Smooth muscle cell (in vitro differentiated cells): ENCODE data around the gene PPP1R9B. TPM values are rescaled to one million over a fixed set of nuclear protein-coding genes. Genes with fewer than 3 reads are reported as not detected.

Experiments
- DNase-seq: peaks from one replicate; lab custom pipeline; 2025; ENCODE audit not compliant: unreplicated experiment; lab: John Stamatoyannopoulos, UW
- H2AFZ ChIP-seq: fragments of 200-600 bp; sonication (generic); 2 replicates; pipeline ENCODE4 v1.6.0; 2016; ENCODE audit warnings: antibody characterized with exemption, low read depth, mild to moderate bottlenecking
- H3F3A ChIP-seq: fragments of 200-600 bp; sonication (generic); 2 replicates; pipeline ENCODE4 v1.6.0; 2017; ENCODE audit warnings: antibody characterized with exemption, low read depth
- H3K27ac ChIP-seq: fragments of 200-600 bp; sonication (generic); 2 replicates; pipeline ENCODE4 v1.5.1; 2016; ENCODE audit warnings: low read depth, mild to moderate bottlenecking
- H3K27me3 ChIP-seq: fragments of 200-600 bp; sonication (generic); 2 replicates; pipeline ENCODE4 v1.6.1; 2016; ENCODE audit warnings: low read depth, mild to moderate bottlenecking
- H3K36me3 ChIP-seq: fragments of 200-600 bp; sonication (generic); 2 replicates; pipeline ENCODE4 v1.5.1; 2016; ENCODE audit warnings: low read depth
- H3K4me1 ChIP-seq: fragments of 200-600 bp; sonication (generic); 2 replicates; pipeline ENCODE4 v1.5.1; 2016; ENCODE audit warnings: low read depth
- H3K4me2 ChIP-seq: fragments of 200-600 bp; sonication (generic); 2 replicates; pipeline ENCODE4 v1.6.0; 2016; ENCODE audit warnings: mild to moderate bottlenecking
- H3K4me3 ChIP-seq: fragments of 200-600 bp; sonication (generic); 2 replicates; pipeline ENCODE4 v1.5.1; 2016; ENCODE audit warnings: mild to moderate bottlenecking
- H3K79me2 ChIP-seq: fragments of 200-600 bp; sonication (generic); 2 replicates; pipeline ENCODE4 v1.6.0; 2016; ENCODE audit warnings: low read depth, mild to moderate bottlenecking
- H3K9ac ChIP-seq: fragments of 200-600 bp; sonication (generic); 2 replicates; pipeline ENCODE4 v1.6.0; 2016; ENCODE audit warnings: low read depth
- H3K9me3 ChIP-seq: fragments of 200-600 bp; sonication (generic); replicated peaks from 2 replicates; pipeline ENCODE4 v1.5.1; 2016; ENCODE audit warnings: low read depth
- H4K20me1 ChIP-seq: fragments of 200-600 bp; sonication (generic); 2 replicates; pipeline ENCODE4 v1.6.0; 2016; ENCODE audit warnings: low read depth
- CTCF ChIP-seq: fragments of 200-600 bp; sonication (generic); IDR thresholded peaks from 2 replicates; pipeline ENCODE4 v1.5.1; 2017; ENCODE audit warnings: borderline replicate concordance, mild to moderate bottlenecking, antibody characterized with exemption; ENCODE audit not compliant: insufficient read depth, poor library complexity, severe bottlenecking
- WGBS: methylation state at CpG from one replicate; pipeline ENCODE4 v1.1.7; 2016; ENCODE audit warnings: low lambda C conversion rate; 5-methylcytosine and 5-hydroxymethylcytosine counted together
- polyA plus RNA-seq: library from polyadenylated mRNA; unstranded; fragments of >200 nt; fragmentation: Nextera tagmentation; extraction: Ambion mirVana; gene quantifications from 2 replicates; pipeline ENCODE4 v1.2.1, GENCODE V29; 2016
- total RNA-seq: library from RNA; depleted of rRNA; stranded (reverse); fragments of >200 nt; gene quantifications from 2 replicates; pipeline ENCODE4 v1.2.3, GENCODE V29; 2014

The PPP1R9B gene
- total and polyA plus RNA-seq, 2 experiments from 2014 or later, result 6.7 to 20.8 TPM

- no peak for DNase-seq
- Histone ChIP-seq H3K27ac (no peak overlapping the region), H3K4me3 (no peak overlapping the region), H4K20me1 (no peaks in the 10 kb centered on the region), H3F3A (peaks cover 3% of the 10 kb centered on the region), H3K79me2 (no peaks in the 10 kb centered on the region), H3K27me3 (no peaks in the 10 kb centered on the region), H3K4me1 (peaks cover 14% of the 10 kb centered on the region), H2AFZ (no peak overlapping the region), H3K4me2 (no peak overlapping the region), H3K36me3 (no peaks in the 10 kb centered on the region), H3K9ac (no peak overlapping the region), H3K9me3 (no peaks in the 10 kb centered on the region)
- TF ChIP-seq CTCF, result no peak
- 87% methylated on average over 15 of the region's 15 CpGs for WGBS
Measured at GRCh38 chr17:50102164-50102991, 48.1 kb downstream of the PPP1R9B start.

- H3K36me3 ChIP-seq, result no peaks in the 10 kb centered on the region
- H3K9ac ChIP-seq, result no peak overlapping the region
- peaks cover 14% of the 10 kb centered on the region for H3K4me1 ChIP-seq
- H2AFZ ChIP-seq, result no peak overlapping the region
- WGBS, result 51% methylated on average over 14 of the region's 17 CpGs
- DNase-seq, result no peak
- no peaks in the 10 kb centered on the region for H3K27me3 ChIP-seq
- H4K20me1 ChIP-seq, result no peaks in the 10 kb centered on the region
- H3F3A ChIP-seq, result peaks cover 3% of the 10 kb centered on the region
- TF ChIP-seq CTCF, result no peak
- H3K4me3 ChIP-seq, result no peak overlapping the region
- no peaks in the 10 kb centered on the region for H3K79me2 ChIP-seq
- peak overlapping the region; percentile 4 for H3K4me2 ChIP-seq
- no peak overlapping the region for H3K27ac ChIP-seq
- no peaks in the 10 kb centered on the region for H3K9me3 ChIP-seq
Measured at GRCh38 chr17:50101346-50102163, 48.9 kb downstream of the PPP1R9B start.

GRCh38 chr17:50100921-50101345 lies 49.5 kb downstream of the PPP1R9B start:
- peaks cover 2% of the 10 kb centered on the region for H3K79me2 ChIP-seq
- WGBS, result 25% methylated on average over 15 of the region's 15 CpGs
- peaks cover 3% of the 10 kb centered on the region for H3F3A ChIP-seq
- H3K36me3 ChIP-seq, result no peaks in the 10 kb centered on the region
- H2AFZ ChIP-seq, result no peak overlapping the region
- no peak overlapping the region for H3K9ac ChIP-seq
- peaks cover 17% of the 10 kb centered on the region for H3K4me1 ChIP-seq
- H3K4me2 ChIP-seq, result peak overlapping the region; percentile 4
- no peaks in the 10 kb centered on the region for H4K20me1 ChIP-seq
- H3K27me3 ChIP-seq, result no peaks in the 10 kb centered on the region
- DNase-seq, result no peak
- no peak for TF ChIP-seq CTCF
- no peak overlapping the region for H3K27ac ChIP-seq
- no peak overlapping the region for H3K4me3 ChIP-seq
- no peaks in the 10 kb centered on the region for H3K9me3 ChIP-seq
